Stimulated activated CD8-positive, alpha-beta memory T cell treated with anti-CD3 and anti-CD28 coated beads, Interleukin-12 subunit alpha, Interleukin-12 subunit beta, amount 100 ng/mL, for 24 hours (primary cell): ENCODE data around the gene ATG7.
"Not testable (repeated sequence)": the region's sequence is repeated elsewhere in the genome, so short reads cannot be mapped to it uniquely, and the experiment has no call there.

Experiments used
- DNase-seq: peaks from one replicate; pipeline ENCODE4 v3.0.0-alpha.2; 2020; ENCODE audit errors: extremely low read depth

The ATG7 gene

DNA sequence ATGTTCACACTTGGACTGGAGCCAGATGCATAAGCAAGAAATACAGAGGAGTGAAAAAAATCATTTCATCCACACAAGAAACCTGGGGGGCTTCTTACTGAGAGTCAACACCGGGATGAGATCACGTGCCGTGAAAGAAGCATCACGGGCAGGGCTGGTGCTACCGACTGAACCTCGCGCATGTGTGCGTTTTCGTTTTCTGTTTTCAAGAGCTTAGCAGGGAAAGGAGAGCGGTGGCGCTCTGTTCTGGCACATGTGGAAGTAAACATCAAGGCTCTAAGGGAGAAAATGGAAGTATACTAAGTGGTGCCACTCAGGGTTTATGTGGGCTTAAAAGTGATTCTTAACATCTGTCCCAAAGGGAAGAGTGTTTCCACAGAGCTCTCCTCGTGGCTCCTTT is 315.6 kb downstream of the ATG7 start:
- DNase-seq = no peak

DNA sequence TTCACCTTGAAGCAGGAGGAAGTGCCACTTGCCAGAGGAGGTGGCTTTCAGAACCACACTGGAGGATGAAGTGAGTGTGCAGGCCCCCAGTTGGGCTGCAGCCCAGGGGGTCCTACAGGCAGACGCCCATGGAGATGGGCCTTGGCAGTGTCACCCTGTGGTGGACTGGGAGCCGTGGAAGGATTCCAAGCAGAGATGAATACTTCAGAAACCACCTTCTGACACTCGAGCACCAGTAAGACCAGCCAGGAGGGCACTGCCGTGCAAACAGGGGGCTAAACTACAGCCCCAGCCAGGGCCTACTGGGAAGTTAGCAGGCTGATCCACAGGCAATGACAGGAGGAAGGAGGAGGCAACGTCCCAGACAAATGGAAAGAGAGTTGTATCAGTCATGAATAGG is 316.1 kb downstream of the ATG7 start:
- no peak for DNase-seq

DNA sequence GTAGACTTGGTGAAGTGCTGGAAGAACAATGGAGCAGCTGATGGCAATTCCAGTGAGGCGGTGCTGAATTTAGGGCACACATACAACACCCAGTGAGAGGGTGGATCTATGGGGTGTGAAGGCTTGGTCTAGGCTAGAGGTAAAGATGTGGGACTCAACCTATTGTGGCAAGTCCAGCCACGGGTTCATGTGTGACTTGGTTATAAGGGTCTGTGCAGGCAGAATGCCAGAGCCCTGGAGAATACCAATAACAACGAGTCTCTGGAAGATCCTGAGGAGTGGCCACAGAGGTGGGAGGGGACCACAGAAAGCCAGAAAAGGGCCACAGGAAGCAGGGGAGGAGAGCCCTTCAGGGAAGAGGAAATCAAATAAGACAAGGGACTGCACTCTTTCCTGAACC is 316.6 kb downstream of the ATG7 start:
- DNase-seq = no peak

DNA sequence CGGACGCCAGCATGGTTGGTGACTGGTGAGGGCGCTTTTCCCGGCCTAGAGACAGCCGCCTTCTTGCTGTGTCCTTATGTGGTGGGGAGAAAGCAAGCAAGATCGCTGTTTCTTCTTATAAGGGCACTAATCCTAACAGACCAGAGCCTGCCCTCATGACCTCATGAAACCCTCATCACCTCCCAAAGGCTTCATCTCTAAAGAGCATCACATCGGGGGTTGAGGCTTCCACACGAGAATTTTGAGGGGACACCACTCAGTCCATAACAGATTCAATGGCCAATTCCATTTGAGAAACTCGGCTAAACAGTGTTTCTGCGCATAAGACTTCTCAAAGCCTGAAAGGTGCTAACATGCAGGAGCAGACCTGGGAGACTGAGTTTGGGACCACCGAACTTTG is 317.5 kb downstream of the ATG7 start:
- no peak for DNase-seq

GRCh38 chr3:11591002-11591355 is 318.8 kb downstream of the ATG7 start:
- no peak for DNase-seq

DNA sequence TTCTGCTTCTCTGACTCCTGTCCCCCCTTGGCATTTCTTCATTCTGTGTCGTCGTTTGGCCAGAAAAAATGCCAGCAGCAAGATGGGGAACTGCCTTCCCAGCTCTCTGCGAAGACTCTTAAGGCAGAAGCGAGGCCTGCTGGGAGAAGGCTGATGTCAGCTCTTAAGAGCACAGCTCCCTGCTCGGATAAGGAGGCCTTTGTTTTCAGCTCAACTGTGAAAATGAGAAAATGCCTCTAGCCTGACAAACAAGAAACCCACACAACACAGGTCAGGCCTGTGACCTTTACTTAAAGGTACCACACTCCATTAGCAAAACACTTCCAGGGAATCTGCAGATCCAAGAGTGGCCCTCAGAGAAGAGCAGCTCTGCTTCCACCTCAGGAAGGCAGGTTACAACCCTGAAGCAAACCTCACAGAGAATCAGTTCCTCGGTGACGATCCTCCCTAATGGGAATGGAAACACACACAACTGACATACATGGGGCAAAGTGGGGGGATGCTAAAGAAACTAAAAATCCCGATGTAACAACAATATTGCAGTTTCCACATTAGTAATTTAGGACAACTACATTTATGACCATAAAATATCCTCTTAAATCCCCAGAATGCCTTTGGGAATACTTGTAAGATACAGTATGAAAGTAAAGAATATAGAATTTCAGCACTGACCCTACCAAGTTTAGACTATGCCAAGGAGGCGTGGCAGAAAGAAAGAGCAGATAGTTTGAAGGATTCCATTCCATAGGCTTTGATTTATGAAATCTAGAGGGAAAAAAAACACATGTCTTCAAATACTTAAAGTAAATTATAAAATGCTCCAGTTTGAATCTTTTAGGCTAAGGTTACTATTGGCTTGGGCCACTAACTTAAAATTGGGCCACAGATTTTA is 319.4 kb downstream of the ATG7 start:
- no peak for DNase-seq

GRCh38 chr3:11592445-11593298 is 320.5 kb downstream of the ATG7 start:
- no peak for DNase-seq

- no peak for DNase-seq
These were observed 321.3 kb downstream of the ATG7 start for GRCh38 chr3:11593318-11594034.

GRCh38 chr3:11595024-11595423 is 322.8 kb downstream of the ATG7 start:
- not testable (repeated sequence) for DNase-seq

GRCh38 chr3:11596387-11596786 is 324.2 kb downstream of the ATG7 start:
- no peak for DNase-seq

DNA sequence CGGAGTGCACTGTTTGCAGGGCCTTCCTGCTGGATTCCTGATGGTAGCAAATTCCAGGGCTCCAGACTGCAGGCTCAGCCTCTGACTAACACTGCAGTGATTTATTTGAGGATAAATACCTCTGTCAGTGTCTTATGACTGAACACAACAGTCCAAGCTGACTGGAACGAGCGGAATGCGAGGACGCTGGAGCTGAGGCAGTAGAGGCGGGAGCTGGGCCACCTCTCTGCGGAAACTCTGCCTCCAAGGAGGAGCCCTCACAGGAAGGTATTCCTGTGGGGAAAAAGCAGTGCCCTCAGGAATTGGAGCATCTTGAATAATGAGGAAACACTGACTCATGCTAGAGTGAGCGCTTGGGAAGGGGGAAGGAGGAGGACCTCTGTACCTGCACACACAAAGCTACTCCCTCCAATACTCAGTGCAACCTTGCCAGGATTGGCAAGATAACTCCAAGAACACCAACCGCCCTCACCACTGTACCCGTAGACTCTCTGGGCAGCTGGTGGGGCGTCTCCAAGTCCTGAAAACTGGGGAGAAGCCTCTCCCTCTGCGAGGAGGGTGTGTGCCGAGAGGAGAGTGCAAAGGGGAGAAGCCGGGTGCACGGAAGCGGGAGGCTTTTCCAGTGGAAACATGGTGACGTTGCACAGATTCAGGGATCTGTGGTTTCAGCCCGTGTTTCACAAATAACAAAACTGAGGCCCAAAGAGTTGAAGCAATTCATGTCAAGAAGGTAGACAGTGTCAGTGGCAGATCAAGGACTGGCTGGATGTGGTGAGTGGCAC is 328.5 kb downstream of the ATG7 start:
- DNase-seq = no peak

GRCh38 chr3:11601446-11602238 is 329.4 kb downstream of the ATG7 start:
- DNase-seq = no peak

GRCh38 chr3:11602239-11602840 is 330.1 kb downstream of the ATG7 start:
- no peak for DNase-seq

DNA sequence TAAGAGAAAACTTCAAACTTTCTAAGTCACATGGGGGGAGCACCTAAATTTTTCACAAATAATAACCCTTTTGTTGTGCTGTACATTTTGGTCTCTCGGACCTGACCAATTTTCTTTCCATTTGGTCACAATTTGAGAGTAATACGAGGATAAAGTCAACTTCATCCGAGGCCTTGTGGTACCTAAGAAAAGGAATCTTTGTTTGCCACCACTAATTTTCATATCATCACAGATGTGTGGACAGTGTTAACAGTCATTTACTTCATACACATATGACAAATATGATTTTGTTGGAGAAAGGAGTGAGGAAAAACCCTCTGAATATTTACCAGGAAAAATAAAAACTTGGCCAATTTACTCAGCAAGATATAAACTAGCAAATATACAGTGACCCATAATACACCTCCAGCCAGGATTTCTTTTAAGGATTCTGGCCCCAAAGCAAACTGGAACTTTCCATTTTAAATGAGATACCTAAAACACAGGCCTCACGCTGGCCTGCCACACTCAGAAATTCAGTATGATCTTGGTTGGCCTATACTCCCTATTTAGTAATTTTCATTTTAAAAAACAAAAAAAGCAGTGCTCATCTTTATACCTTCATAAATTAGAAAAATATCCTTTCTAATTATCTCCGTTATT is 330.8 kb downstream of the ATG7 start:
- no peak for DNase-seq

GRCh38 chr3:11603628-11604027 is 331.4 kb downstream of the ATG7 start:
- DNase-seq = no peak

DNA sequence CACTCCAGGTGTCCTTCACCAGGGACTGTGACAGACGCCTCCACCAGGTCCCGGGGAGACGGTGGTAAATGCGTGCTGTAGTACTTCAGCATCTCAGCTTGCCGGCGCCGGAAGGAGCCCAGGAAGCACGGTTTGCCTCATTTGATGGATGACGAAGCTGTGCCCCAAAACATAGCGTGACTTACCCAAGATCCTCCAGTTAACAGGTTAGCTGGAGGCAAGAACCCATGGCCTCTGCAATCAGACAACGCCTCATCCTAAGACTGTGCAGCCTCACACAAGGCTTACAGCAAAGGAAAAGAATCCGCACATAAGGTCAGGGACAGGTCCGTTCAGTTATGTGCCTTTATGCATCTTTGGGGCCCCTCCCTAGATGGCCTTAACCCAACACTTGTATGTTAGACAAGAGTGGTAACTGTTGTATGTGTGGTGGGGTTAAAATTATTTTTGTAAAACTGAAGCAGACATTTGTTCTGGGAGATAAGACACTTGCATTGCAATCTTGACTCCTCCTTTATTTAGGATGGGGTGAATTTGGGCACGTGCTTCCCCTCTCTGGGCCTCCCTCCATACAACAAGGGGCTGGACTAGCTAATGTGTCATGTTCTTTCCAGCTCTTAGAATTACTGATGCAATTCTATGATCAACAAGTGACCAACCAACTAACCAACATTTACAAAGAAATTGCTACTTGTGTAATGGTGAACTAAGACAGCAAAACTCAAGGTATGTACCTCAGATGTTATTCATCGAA is 332.1 kb downstream of the ATG7 start:
- DNase-seq = no peak

DNA sequence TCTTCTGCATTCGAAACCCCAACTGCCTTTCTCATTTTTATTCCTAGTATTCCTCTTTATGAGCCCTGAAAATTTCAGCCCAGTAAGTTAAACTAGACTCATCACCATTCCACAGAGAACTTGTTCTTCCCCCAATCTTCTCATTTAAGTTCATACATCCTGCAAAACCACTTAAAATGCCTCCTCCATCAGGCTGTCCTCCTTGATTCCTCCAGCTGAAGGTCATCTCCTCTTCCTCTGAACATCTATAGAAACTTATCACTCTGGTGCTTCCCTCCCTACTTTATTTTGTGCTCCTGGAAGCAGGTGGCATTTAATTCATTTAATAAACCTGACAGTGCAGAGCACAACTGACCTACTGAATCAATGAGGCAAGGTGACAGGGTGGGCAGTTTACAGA is 333.2 kb downstream of the ATG7 start:
- DNase-seq = no peak

GRCh38 chr3:11606090-11606784 is 334.0 kb downstream of the ATG7 start:
- no peak for DNase-seq
